GM12878 (cell line): ENCODE results near the gene SUPT4H1. TPM values are rescaled to one million over a fixed set of nuclear protein-coding genes. Genes with fewer than 3 reads are reported as not detected.

Experiments used
- BCL3 ChIP-seq: IDR thresholded peaks from 2 replicates; pipeline ENCODE4 v1.6.1; 2011; ENCODE audit warnings: borderline replicate concordance, low read depth, mild to moderate bottlenecking, moderate library complexity, low read length; ENCODE audit not compliant: insufficient read depth, poor library complexity, severe bottlenecking
- BHLHE40 ChIP-seq, 2 experiments: fragments of 450-650 bp in 1 of 2; IDR thresholded peaks; 2 replicates each; pipeline ENCODE4 v1.6.1; 2011 to 2017; ENCODE audit warnings: low read depth in 2 of 2, borderline replicate concordance in 1 of 2, improper control_type of control experiment in 1 of 2, low read length in 1 of 2, mild to moderate bottlenecking in 1 of 2
- CBX5 ChIP-seq: sonication (generic); IDR thresholded peaks from 2 replicates; pipeline ENCODE4 v1.6.1; 2016; ENCODE audit warnings: low read depth, moderate library complexity, mild to moderate bottlenecking, inconsistent platforms
- FOXM1 ChIP-seq: IDR thresholded peaks from 2 replicates; pipeline ENCODE4 v1.6.1; 2012; ENCODE audit warnings: low read depth, mild to moderate bottlenecking, inconsistent platforms, low read length, moderate library complexity
- HSF1 ChIP-seq: fragments of 150-350 bp; IDR thresholded peaks from 2 replicates; pipeline ENCODE4 v1.6.1; 2014; ENCODE audit warnings: mild to moderate bottlenecking, low read depth, low read length
- JUNB ChIP-seq: IDR thresholded peaks from 2 replicates; pipeline ENCODE4 v1.6.1; 2016; ENCODE audit warnings: antibody characterized with exemption, mild to moderate bottlenecking
- MLLT1 ChIP-seq: fragments of 450-650 bp; IDR thresholded peaks from 2 replicates; pipeline ENCODE4 v1.6.1; 2016; ENCODE audit warnings: mild to moderate bottlenecking
- NFYB ChIP-seq: IDR thresholded peaks from 2 replicates; pipeline ENCODE4 v1.6.1; 2011; ENCODE audit warnings: low read depth, mild to moderate bottlenecking, low read length, improper control_type of control experiment, moderate library complexity; ENCODE audit not compliant: insufficient read depth
- SMAD1 ChIP-seq: fragments of 450-650 bp; IDR thresholded peaks from 2 replicates; pipeline ENCODE4 v1.6.1; 2018; ENCODE audit warnings: mild to moderate bottlenecking, low read depth; ENCODE audit not compliant: partially characterized antibody
- SPI1 ChIP-seq: IDR thresholded peaks from 2 replicates; pipeline ENCODE4 v1.6.1; 2011; ENCODE audit warnings: low read depth, mild to moderate bottlenecking, low read length, moderate library complexity, borderline replicate concordance; ENCODE audit not compliant: insufficient read depth
- TBL1XR1 ChIP-seq: IDR thresholded peaks from 2 replicates; pipeline ENCODE4 v1.6.1; 2012; ENCODE audit warnings: low read depth, low read length, improper control_type of control experiment
- ZBTB33 ChIP-seq: fragments of 450-650 bp; IDR thresholded peaks from 2 replicates; pipeline ENCODE4 v1.6.1; 2017; ENCODE audit warnings: mild to moderate bottlenecking
- ZBTB4 ChIP-seq: fragments of 450-650 bp; formaldehyde crosslinking; IDR thresholded peaks from 2 replicates; pipeline ENCODE4 v1.4.0; 2022; ENCODE audit warnings: mild to moderate bottlenecking, moderate library complexity
- polyA plus RNA-seq, 11 experiments: library from polyadenylated mRNA; depleted of rRNA in 4 of 11; unstranded in 6 of 11; stranded (reverse) in 5 of 11; fragments of >200 nt; fragmentation: Nextera tagmentation in 4 of 11; fragmentation: Illumina TruSeq in 1 of 11; extraction: Ambion mirVana in 4 of 11; extraction: Trizol in 1 of 11; gene quantifications; 1 replicate in 1 of 11; 2 replicates in 10 of 11; pipeline versions ENCODE4 v1.2.1 to v1.2.3, GENCODE V29; 2011 to 2016; ENCODE audit warnings: inconsistent platforms in 2 of 11, missing spikeins in 2 of 11, low read depth in 1 of 11
- total RNA-seq, 4 experiments: library from RNA; depleted of rRNA in 3 of 4; stranded (reverse); fragments of >200 nt in 3 of 4; fragmentation: Illumina TruSeq in 1 of 4; extraction: Trizol in 1 of 4; gene quantifications; 2 replicates each; pipeline versions ENCODE4 v1.2.1 to v1.2.3, GENCODE V29; 2013 to 2021

Gene SUPT4H1
- total and polyA plus RNA-seq, 10 of the 15 experiments (the other 5 are each of a cell fraction or from before 2014, with no cell fraction given) = 83.8 to 293 (median 128) TPM

- no peak for TF ChIP-seq NFYB
- no peak for TF ChIP-seq ZBTB4
- TF ChIP-seq SMAD1 = no peak
- TF ChIP-seq TBL1XR1 = peak; percentile 70; the same call in 1 of the 2 replicates
- TF ChIP-seq MLLT1 = peak; percentile 95
- TF ChIP-seq BHLHE40 (IDR thresholded peaks at IDR 0.05; ENCODE audit: borderline replicate concordance in 1 of 2, low read depth in 2 of 2, low read length in 1 of 2) = peak in 1 of 2 experiments; percentile 28; a peak in 1 of 4 replicates
- TF ChIP-seq ZBTB33 = no peak
- TF ChIP-seq BCL3 = peak; percentile 35
- no peak for TF ChIP-seq SPI1
- no peak for TF ChIP-seq CBX5
- TF ChIP-seq HSF1 = no peak
- TF ChIP-seq JUNB = no peak
- no peak for TF ChIP-seq FOXM1
Observed at GRCh38 chr17:58332778-58333735, 18.9 kb downstream of the SUPT4H1 start (continued).
